Suprapubic skin (tissue), 4 donors: ENCODE results near the gene CAMTA2. TPM values are rescaled to one million over a fixed set of nuclear protein-coding genes. Genes with fewer than 3 reads are reported as not detected.

ENCODE experiments used
- DNase-seq, 2 donors: peaks; one replicate each; pipeline ENCODE4 v3.0.0-alpha.2; 2019; ENCODE audit warnings: low spot score in 2 of 2
- H3K27ac ChIP-seq: fragments of 200-600 bp; sonication (generic); one replicate; pipeline ENCODE4 v1.5.1; 2019
- H3K27me3 ChIP-seq: fragments of 200-600 bp; sonication (generic); one replicate; pipeline ENCODE4 v1.5.1; 2019
- H3K36me3 ChIP-seq: fragments of 200-600 bp; sonication (generic); one replicate; pipeline ENCODE4 v1.5.1; 2019
- H3K4me1 ChIP-seq: fragments of 200-600 bp; sonication (generic); one replicate; pipeline ENCODE4 v1.5.1; 2019
- H3K4me3 ChIP-seq: fragments of 200-600 bp; sonication (generic); one replicate; pipeline ENCODE4 v1.5.1; 2019; ENCODE audit warnings: mild to moderate bottlenecking
- H3K9me3 ChIP-seq: fragments of 200-600 bp; sonication (generic); one replicate; pipeline ENCODE4 v1.5.1; 2019
- EP300 ChIP-seq: sonication (generic); formaldehyde crosslinking; IDR thresholded peaks from one replicate; pipeline ENCODE4 v1.6.1; 2017; ENCODE audit warnings: antibody characterized with exemption
- POLR2A ChIP-seq, 2 donors: fragments of 450-650 bp; IDR thresholded peaks; one replicate each; pipeline ENCODE4 v1.6.1; 2017; ENCODE audit warnings: antibody characterized with exemption in 2 of 2, mild to moderate bottlenecking in 2 of 2, moderate library complexity in 2 of 2
- POLR2AphosphoS5 ChIP-seq, 3 donors: sonication (generic); formaldehyde crosslinking; IDR thresholded peaks; one replicate each; pipeline ENCODE4 v1.6.1; 2017; ENCODE audit warnings: antibody characterized with exemption in 3 of 3
- WGBS: methylation state at CpG from one replicate; pipeline ENCODE4 v1.1.5; 2018; 5-methylcytosine and 5-hydroxymethylcytosine counted together
- total RNA-seq, 4 donors: library from RNA; depleted of rRNA; stranded (reverse); fragments of >200 nt; gene quantifications; one replicate each; pipeline ENCODE4 v1.1.0, GENCODE V29; 2016
- TF ChIP-seq, protein P1 (sequence below), 2 donors: fragments of 200-600 bp in 1 of 2; fragments of 450-650 bp in 1 of 2; sonication (generic) in 1 of 2; IDR thresholded peaks; one replicate each; pipeline ENCODE4 v1.5.1; 2016 to 2019; ENCODE audit warnings: antibody characterized with exemption in 2 of 2, mild to moderate bottlenecking in 1 of 2, moderate library complexity in 1 of 2

The CAMTA2 gene
- total RNA-seq, 4 donors from 2014 or later, result 27.4 to 60.8 (median 34.6) TPM

DNA sequence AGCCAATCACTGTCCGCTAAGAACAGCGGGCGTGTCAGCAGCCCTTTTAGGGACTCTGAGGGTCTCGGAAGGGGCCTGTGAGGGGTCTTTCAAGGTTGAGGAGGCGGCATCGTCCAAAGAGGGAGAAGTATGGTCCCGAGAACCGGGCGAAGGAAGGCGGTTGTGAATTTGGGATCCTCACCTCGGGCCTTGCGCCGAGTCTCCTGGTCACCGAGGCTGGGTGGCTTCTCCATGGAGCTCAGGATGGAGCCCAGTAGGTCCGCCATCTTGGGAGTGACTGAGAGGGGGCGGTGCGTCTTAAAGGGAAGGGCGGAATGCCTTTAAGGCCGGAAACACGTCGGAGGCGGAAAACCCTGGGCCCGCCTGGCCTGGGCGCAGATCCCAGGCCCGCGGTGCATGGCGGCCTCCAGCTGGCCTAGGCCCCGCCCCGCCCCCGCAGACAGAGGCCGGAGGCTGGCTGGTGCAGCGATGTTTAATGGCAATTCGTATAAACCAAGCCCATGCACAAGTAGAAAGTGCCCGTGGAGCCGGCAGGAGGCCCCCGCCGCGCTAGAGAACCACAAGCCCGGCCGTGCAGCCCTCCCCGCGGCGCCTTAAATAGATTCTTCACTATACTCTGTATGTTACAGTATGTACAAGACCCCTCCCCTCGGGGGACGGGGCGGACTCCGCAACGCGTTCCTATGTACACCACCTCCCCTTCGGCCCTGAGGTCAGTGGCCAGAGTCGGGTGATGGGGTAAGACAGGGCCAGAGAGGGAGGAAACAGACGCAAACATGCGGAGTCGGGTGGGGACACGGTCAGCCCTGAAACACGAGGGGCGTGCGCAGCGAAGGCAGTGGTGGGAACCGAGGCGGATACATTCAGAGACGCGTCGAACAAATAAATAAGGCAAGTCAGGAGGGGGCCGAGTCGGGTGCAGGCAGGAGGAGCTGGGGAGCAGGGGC lies 19.7 kb downstream of the CAMTA2 start, which contains the start of gene SPAG7:
SPAG7 (minus strand) TSS at position 279 of the 947 bp plus-strand sequence; CDS start at position 266, 13 bp downstream.
- peaks cover 29% of the 10 kb centered on the region for H3K36me3 ChIP-seq
- no peaks in the 10 kb centered on the region for H3K27me3 ChIP-seq
- WGBS, result 2% methylated on average over 47 of the region's 66 CpGs

GRCh38 chr17:4966844-4967538 lies 20.5 kb downstream of the CAMTA2 start:
- peak overlapping the region; percentile 90 for H3K27ac ChIP-seq
- no peaks in the 10 kb centered on the region for H3K9me3 ChIP-seq
- peaks cover 38% of the 10 kb centered on the region for H3K4me1 ChIP-seq
- TF ChIP-seq, protein P1, sequence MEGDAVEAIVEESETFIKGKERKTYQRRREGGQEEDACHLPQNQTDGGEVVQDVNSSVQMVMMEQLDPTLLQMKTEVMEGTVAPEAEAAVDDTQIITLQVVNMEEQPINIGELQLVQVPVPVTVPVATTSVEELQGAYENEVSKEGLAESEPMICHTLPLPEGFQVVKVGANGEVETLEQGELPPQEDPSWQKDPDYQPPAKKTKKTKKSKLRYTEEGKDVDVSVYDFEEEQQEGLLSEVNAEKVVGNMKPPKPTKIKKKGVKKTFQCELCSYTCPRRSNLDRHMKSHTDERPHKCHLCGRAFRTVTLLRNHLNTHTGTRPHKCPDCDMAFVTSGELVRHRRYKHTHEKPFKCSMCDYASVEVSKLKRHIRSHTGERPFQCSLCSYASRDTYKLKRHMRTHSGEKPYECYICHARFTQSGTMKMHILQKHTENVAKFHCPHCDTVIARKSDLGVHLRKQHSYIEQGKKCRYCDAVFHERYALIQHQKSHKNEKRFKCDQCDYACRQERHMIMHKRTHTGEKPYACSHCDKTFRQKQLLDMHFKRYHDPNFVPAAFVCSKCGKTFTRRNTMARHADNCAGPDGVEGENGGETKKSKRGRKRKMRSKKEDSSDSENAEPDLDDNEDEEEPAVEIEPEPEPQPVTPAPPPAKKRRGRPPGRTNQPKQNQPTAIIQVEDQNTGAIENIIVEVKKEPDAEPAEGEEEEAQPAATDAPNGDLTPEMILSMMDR (IDR thresholded peaks at IDR 0.05), result no peak
- no peak for TF ChIP-seq POLR2A (IDR thresholded peaks at IDR 0.05)
- TF ChIP-seq POLR2AphosphoS5 (IDR thresholded peaks at IDR 0.05), result no peak
- no peak for TF ChIP-seq EP300
- no peaks in the 10 kb centered on the region for H3K27me3 ChIP-seq
- peaks cover 21% of the 10 kb centered on the region for H3K36me3 ChIP-seq
- WGBS, result under 1% methylated on average over 36 of the region's 42 CpGs
- DNase-seq, result peak; percentile 99
- peak overlapping the region; percentile 55 for H3K4me3 ChIP-seq

More for the DNA sequence above, 19.7 kb downstream of the CAMTA2 start, which contains the start of gene SPAG7:
- H3K27ac ChIP-seq, result peak within 1 kb of the TSS; percentile 90
- TF ChIP-seq, protein P1 (IDR thresholded peaks at IDR 0.05), result no peak
- TF ChIP-seq POLR2A (IDR thresholded peaks at IDR 0.05) (peak in 1 of 2 donors; percentile 43), EP300 (no peak), POLR2AphosphoS5 (IDR thresholded peaks at IDR 0.05) (peak; percentile 67 to 93 (median 78))
- H3K9me3 ChIP-seq, result no peaks in the 10 kb centered on the region
- peaks cover 38% of the 10 kb centered on the region for H3K4me1 ChIP-seq
- DNase-seq, result peak; percentile 96 to 98
- H3K4me3 ChIP-seq, result peak within 1 kb of the TSS; percentile 55

DNA sequence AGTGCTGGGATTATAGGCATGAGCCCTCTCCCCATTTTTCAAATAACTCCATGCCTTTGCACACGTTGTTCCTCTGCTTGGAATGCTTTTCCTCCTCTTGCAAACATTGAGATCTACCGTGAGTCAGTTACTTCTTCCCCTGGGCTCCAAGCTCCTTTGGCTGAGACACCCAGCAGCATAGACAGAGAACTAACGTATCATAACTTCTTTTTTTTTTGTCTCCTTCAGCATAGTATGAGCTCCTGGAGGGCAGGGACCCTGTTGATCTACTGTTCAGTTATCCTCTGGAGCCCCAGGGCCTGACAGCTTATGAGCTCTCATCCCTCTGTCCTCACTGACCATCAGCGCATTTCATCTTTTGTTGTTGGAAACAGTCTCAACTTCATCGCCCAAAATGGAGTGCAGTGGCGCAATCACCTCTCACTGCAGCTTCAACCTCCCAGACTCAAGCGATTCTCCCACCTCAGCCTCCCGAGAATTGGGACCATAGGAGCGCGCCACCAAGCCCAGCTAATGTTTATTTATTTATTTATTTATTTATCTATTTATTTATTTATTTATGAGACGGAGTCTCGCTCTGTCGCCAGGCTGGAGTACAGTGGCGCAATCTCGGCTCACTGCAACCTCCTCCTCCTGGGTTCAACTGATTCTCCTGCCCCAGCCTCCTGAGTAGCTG lies 22.0 kb downstream of the CAMTA2 start:
- H3K4me3 ChIP-seq, result no peak overlapping the region
- no peaks in the 10 kb centered on the region for H3K27me3 ChIP-seq
- DNase-seq, result no peak
- H3K4me1 ChIP-seq, result peaks cover 38% of the 10 kb centered on the region
- TF ChIP-seq, protein P1 (IDR thresholded peaks at IDR 0.05), result no peak
- WGBS, result 97% methylated on average over 15 of the region's 15 CpGs
- H3K9me3 ChIP-seq, result no peaks in the 10 kb centered on the region
- peaks cover 15% of the 10 kb centered on the region for H3K36me3 ChIP-seq
- H3K27ac ChIP-seq, result peak overlapping the region; percentile 85

DNA sequence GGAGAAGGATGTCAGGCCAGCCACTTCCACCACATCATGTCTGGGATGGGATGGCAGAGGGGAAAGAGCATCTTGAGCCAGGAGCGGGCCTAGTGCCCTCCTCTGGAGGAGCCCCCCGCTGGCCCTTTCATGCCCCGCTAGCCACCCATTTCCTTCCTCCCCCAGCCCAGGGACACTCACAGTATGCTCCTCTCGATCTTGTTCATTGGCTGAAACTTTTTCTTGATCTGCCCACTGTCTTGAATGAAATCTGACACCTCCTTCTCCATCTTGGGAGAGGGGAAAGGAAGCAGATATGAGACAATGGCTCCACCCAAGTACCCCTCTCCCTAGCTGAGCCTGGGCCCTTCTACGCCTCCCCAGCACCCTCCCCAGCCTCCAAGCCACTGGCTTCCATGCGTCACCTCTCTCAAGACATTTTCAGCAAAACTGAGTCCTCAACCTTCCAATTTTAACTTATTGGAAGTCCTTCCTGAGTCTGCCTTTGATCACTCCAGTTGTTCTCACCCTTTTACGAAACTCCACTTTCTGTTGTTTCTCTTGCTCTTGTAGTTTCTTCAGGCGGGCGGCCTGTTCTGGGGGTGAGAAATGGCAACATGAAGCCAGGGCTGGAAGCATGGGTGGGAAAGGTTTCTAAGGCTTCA lies 27.1 kb downstream of the CAMTA2 start:
- peak in 1 of 2 donors; percentile 41 for DNase-seq
- no peak overlapping the region for H3K4me3 ChIP-seq
- H3K9me3 ChIP-seq, result no peaks in the 10 kb centered on the region
- H3K27ac ChIP-seq, result no peak overlapping the region
- H3K27me3 ChIP-seq, result no peaks in the 10 kb centered on the region
- peaks cover 2% of the 10 kb centered on the region for H3K4me1 ChIP-seq
- 83% methylated on average over 9 of the region's 9 CpGs for WGBS
- H3K36me3 ChIP-seq, result peaks cover 20% of the 10 kb centered on the region
- TF ChIP-seq, protein P1 (IDR thresholded peaks at IDR 0.05), result no peak
- TF ChIP-seq EP300 (no peak), POLR2AphosphoS5 (IDR thresholded peaks at IDR 0.05) (no peak), POLR2A (IDR thresholded peaks at IDR 0.05) (no peak)
